Sigmoid colon (tissue), 7 donors: ENCODE results near the gene TTN. TPM values are rescaled to one million over a fixed set of nuclear protein-coding genes. Genes with fewer than 3 reads are reported as not detected.

ENCODE experiments used
- DNase-seq: peaks from one replicate; pipeline ENCODE4 v3.0.0-alpha.2; 2019
- H3K27ac ChIP-seq, 4 donors: fragments of 200-600 bp; sonication (generic); one replicate each; pipeline ENCODE4 v1.5.1; 2016 to 2019; ENCODE audit warnings: mild to moderate bottlenecking in 1 of 4
- H3K27me3 ChIP-seq, 3 donors: fragments of 200-600 bp; sonication (generic); one replicate each; pipeline ENCODE4 v1.5.1; 2019; ENCODE audit warnings: mild to moderate bottlenecking in 1 of 3
- H3K36me3 ChIP-seq, 4 donors: fragments of 200-600 bp; sonication (generic); one replicate each; pipeline ENCODE4 v1.5.1; 2016 to 2019
- H3K4me1 ChIP-seq, 4 donors: fragments of 200-600 bp; sonication (generic); one replicate each; pipeline ENCODE4 v1.5.1; 2017 to 2019
- H3K4me3 ChIP-seq, 4 donors: fragments of 200-600 bp; sonication (generic); one replicate each; pipeline ENCODE4 v1.5.1; 2017 to 2019; ENCODE audit warnings: mild to moderate bottlenecking in 2 of 4, moderate library complexity in 1 of 4
- H3K9me3 ChIP-seq, 4 donors: fragments of 200-600 bp in 3 of 4; sonication (generic) in 3 of 4; one replicate each; pipeline versions ENCODE4 v1.5.1 to v1.6.1; 2013 to 2019
- CTCF ChIP-seq, 4 experiments: fragments of 450-650 bp in 3 of 4; fragments of 200-600 bp in 1 of 4; IDR thresholded peaks; one replicate each; pipeline ENCODE4 v1.5.1; 2016 to 2019; ENCODE audit warnings: antibody characterized with exemption in 4 of 4, mild to moderate bottlenecking in 3 of 4, moderate library complexity in 2 of 4
- EP300 ChIP-seq, 4 donors: sonication (generic); formaldehyde crosslinking; IDR thresholded peaks; one replicate each; pipeline ENCODE4 v1.6.1; 2017; ENCODE audit warnings: antibody characterized with exemption in 4 of 4
- POLR2A ChIP-seq, 2 donors: fragments of 450-650 bp; IDR thresholded peaks; one replicate each; pipeline ENCODE4 v1.6.1; 2016; ENCODE audit warnings: antibody characterized with exemption in 2 of 2, mild to moderate bottlenecking in 2 of 2, moderate library complexity in 2 of 2
- POLR2AphosphoS5 ChIP-seq, 4 donors: sonication (generic); formaldehyde crosslinking; IDR thresholded peaks; one replicate each; pipeline ENCODE4 v1.6.1; 2017; ENCODE audit warnings: antibody characterized with exemption in 4 of 4
- WGBS, 2 donors: extraction: QIAGEN DNeasy Blood & Tissue Kit; methylation state at CpG; one replicate each; pipeline ENCODE4 v1.1.7; 2013; 5-methylcytosine and 5-hydroxymethylcytosine counted together
- intact Hi-C: fragments of 100-400 bp; cut with DNase I; formaldehyde crosslinking; loops from one replicate; pipeline ENCODE4 v1.15.1; 2023
- polyA plus RNA-seq, 3 donors: library from polyadenylated mRNA; stranded (reverse); fragments of 200-250 nt; gene quantifications; one replicate each; pipeline ENCODE4 v1.2.3, GENCODE V29; 2013
- total RNA-seq, 4 donors: library from RNA; depleted of rRNA; stranded (reverse); fragments of >200 nt; gene quantifications; one replicate each; pipeline ENCODE4 v1.1.0, GENCODE V29; 2016
- donor health status: healthy with polysubstance abuse.
- donor health status: Bipolar disorder and iron deficiency.
- donor health status: healthy.

TTN gene
- total and polyA plus RNA-seq, 7 donors, result under 0.01 to 20.2 (median 6.7) TPM

DNA sequence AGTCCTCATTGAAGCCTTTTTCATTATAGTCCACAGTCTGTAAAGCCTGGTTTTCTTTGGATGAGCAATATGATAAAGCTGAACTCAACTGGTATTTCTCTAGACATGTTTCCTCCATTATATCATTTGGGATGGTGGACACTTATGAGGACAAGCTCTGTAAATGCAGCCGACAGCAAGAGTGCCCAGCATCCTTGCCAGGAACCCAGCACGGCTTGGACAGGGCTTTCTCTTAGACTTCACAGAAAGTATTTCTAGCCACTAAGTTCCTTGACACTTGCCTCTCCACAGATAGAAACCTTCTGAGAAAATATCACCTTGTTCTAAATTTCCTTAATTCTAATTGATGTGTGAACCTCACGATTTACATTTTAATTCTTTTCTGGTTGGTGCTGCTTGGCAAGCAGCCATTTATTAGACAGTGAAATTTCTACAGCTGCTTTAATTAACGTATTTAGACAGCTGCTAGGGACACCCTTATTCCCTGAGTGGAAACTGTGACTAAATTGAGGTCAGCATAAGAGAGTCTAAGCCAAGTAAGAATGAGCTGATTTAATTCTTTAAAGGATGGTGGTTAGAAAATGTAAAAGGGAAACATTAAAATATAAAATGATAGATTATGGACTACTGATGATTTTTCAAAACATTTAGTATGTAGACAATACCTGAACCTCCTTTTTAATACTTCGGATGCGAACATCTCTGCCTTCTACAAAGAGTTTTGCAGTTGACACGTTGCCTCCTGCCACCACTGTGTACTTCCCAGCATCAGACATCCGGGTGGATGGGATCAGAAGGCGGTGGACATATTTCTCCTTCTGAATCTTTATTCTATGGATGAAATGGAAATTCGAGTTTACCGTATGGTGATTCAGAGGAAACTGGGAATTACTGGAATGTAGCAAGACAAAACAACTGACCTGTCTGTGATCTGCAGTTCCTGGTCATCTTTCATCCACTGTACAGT, 39.8 kb downstream of the TTN start:
- H3K9me3 ChIP-seq, result no peaks in the 10 kb centered on the region
- no peak overlapping the region for H3K4me3 ChIP-seq
- 75 to 86% methylated on average over 11 of the region's 11 CpGs for WGBS, 2 donors
- H3K4me1 ChIP-seq, result no peaks in the 10 kb centered on the region
- intact Hi-C loops, result no loop called here
- DNase-seq, result no peak
- H3K27me3 ChIP-seq, result no peaks in the 10 kb centered on the region
- H3K27ac ChIP-seq, result no peak overlapping the region
- no peaks in the 10 kb centered on the region for H3K36me3 ChIP-seq
- TF ChIP-seq CTCF (IDR thresholded peaks at IDR 0.05) (no peak), POLR2AphosphoS5 (IDR thresholded peaks at IDR 0.05) (no peak), POLR2A (IDR thresholded peaks at IDR 0.05) (no peak), EP300 (IDR thresholded peaks at IDR 0.05) (no peak)

GRCh38 chr2:178764097-178764496, 43.1 kb downstream of the TTN start:
- WGBS, 2 donors, result 66 to 80% methylated on average over 3 of the region's 3 CpGs
- H3K4me1 ChIP-seq, result no peaks in the 10 kb centered on the region
- TF ChIP-seq CTCF (IDR thresholded peaks at IDR 0.05) (no peak), POLR2AphosphoS5 (IDR thresholded peaks at IDR 0.05) (no peak), POLR2A (IDR thresholded peaks at IDR 0.05) (no peak), EP300 (IDR thresholded peaks at IDR 0.05) (no peak)
- H3K27me3 ChIP-seq, result no peaks in the 10 kb centered on the region
- no peaks in the 10 kb centered on the region for H3K36me3 ChIP-seq
- DNase-seq, result no peak
- H3K9me3 ChIP-seq, result no peaks in the 10 kb centered on the region
- H3K4me3 ChIP-seq, result no peak overlapping the region
- intact Hi-C loops, result no loop called here
- H3K27ac ChIP-seq, result no peak overlapping the region

- Histone ChIP-seq H3K27me3 (no peaks in the 10 kb centered on the region), H3K4me1 (no peaks in the 10 kb centered on the region), H3K36me3 (no peaks in the 10 kb centered on the region), H3K4me3 (no peak overlapping the region), H3K9me3 (no peaks in the 10 kb centered on the region), H3K27ac (no peak overlapping the region)
- no peak for DNase-seq
- WGBS, 2 donors, result 1 to 12% methylated on average over 2 of the region's 2 CpGs
- intact Hi-C loops, result no loop called here
- TF ChIP-seq EP300 (IDR thresholded peaks at IDR 0.05) (no peak), CTCF (IDR thresholded peaks at IDR 0.05) (peak in 2 of 4 experiments; percentile 24 to 48), POLR2AphosphoS5 (IDR thresholded peaks at IDR 0.05) (no peak)
Observed at GRCh38 chr2:178761759-178762371, 45.4 kb downstream of the TTN start.

GRCh38 chr2:178756843-178757242, 50.4 kb downstream of the TTN start:
- Histone ChIP-seq H3K27me3 (no peaks in the 10 kb centered on the region), H3K9me3 (no peaks in the 10 kb centered on the region), H3K4me1 (no peaks in the 10 kb centered on the region), H3K4me3 (no peak overlapping the region), H3K27ac (no peak overlapping the region), H3K36me3 (no peaks in the 10 kb centered on the region)
- intact Hi-C loops, result no loop called here
- DNase-seq, result no peak
- no peak for TF ChIP-seq CTCF (IDR thresholded peaks at IDR 0.05)
- TF ChIP-seq POLR2AphosphoS5 (IDR thresholded peaks at IDR 0.05), result no peak
- 81 to 91% methylated on average over 2 of the region's 2 CpGs for WGBS, 2 donors
